Natural killer cell (primary cell): ENCODE results near the gene OSGEP. TPM values are rescaled to one million over a fixed set of nuclear protein-coding genes. Genes with fewer than 3 reads are reported as not detected.

Experiments
- ATAC-seq, 3 donors: fragments of 150-1000 bp in 2 of 3; fragments of 200-7000 bp in 1 of 3; cut with Tn5 transposase; 1 replicate in 1 of 3; 2 replicates in 2 of 3; pipeline ENCODE4 v1.10.0; 2021; ENCODE audit warnings: mild to moderate bottlenecking in 2 of 3, moderate library complexity in 2 of 3
- DNase-seq, 2 donors: peaks; one replicate each; pipeline versions ENCODE4 v3.0.0 to v3.0.0-alpha.2; 2013 to 2021; ENCODE audit warnings: mixed read lengths in 1 of 2
- H3K27ac ChIP-seq: one replicate; pipeline ENCODE4 v1.5.1; 2013; ENCODE audit warnings: mild to moderate bottlenecking, low read length
- H3K27me3 ChIP-seq: one replicate; pipeline ENCODE4 v1.6.1; 2013; ENCODE audit warnings: low read length; ENCODE audit not compliant: control insufficient read depth, insufficient read depth
- H3K36me3 ChIP-seq: one replicate; pipeline ENCODE4 v1.6.1; 2013; ENCODE audit warnings: low read length; ENCODE audit not compliant: control insufficient read depth, insufficient read depth
- H3K4me1 ChIP-seq: one replicate; pipeline ENCODE4 v1.6.1; 2013; ENCODE audit warnings: low read length; ENCODE audit not compliant: control insufficient read depth, insufficient read depth
- H3K4me3 ChIP-seq: one replicate; pipeline ENCODE4 v1.5.1; 2013; ENCODE audit warnings: low read length
- H3K9me3 ChIP-seq: one replicate; pipeline ENCODE4 v1.6.1; 2013; ENCODE audit warnings: low read length; ENCODE audit not compliant: control insufficient read depth, insufficient read depth
- H3K27ac Mint-ChIP-seq, 2 donors: one replicate each; pipeline ENCODE4 v1.8.0; 2022; ENCODE audit warnings: mild to moderate bottlenecking in 2 of 2, mixed read lengths in 2 of 2, moderate library complexity in 1 of 2
- H3K27me3 Mint-ChIP-seq, 2 donors: one replicate each; pipeline ENCODE4 v1.8.0; 2022; ENCODE audit warnings: low read depth in 2 of 2, mixed read lengths in 2 of 2
- H3K36me3 Mint-ChIP-seq: one replicate; pipeline ENCODE4 v1.8.0; 2022; ENCODE audit warnings: mixed read lengths
- H3K4me1 Mint-ChIP-seq, 2 donors: one replicate each; pipeline ENCODE4 v1.8.0; 2022; ENCODE audit warnings: mixed read lengths in 2 of 2
- H3K4me3 Mint-ChIP-seq: one replicate; pipeline ENCODE4 v1.8.0; 2022; ENCODE audit warnings: mild to moderate bottlenecking, moderate library complexity, mixed read lengths
- H3K9me3 Mint-ChIP-seq, 2 donors: one replicate each; pipeline ENCODE4 v1.8.0; 2022; ENCODE audit warnings: mixed read lengths in 2 of 2
- WGBS: methylation state at CpG from one replicate; pipeline ENCODE4 v1.1.7; 2013; ENCODE audit warnings: missing lambda C conversion rate; ENCODE audit not compliant: insufficient coverage; 5-methylcytosine and 5-hydroxymethylcytosine counted together
- intact Hi-C: fragments of 100-400 bp; cut with micrococcal nuclease; formaldehyde crosslinking; loops from one replicate; pipeline ENCODE4 v1.14.2; 2022
- total RNA-seq, 4 donors: library from RNA; stranded (reverse); fragments of 120-200 nt in 1 of 4; gene quantifications; one replicate each; pipeline versions ENCODE4 v1.2.3 to v1.2.4, GENCODE V29; 2013 to 2022
- TF ChIP-seq, protein P1 (sequence below): fragments of 200-600 bp; IDR thresholded peaks from one replicate; pipeline ENCODE4 v1.8.0; 2022; ENCODE audit warnings: antibody characterized with exemption

The OSGEP gene
- total RNA-seq, 3 donors from 2014 or later (not counting 1 experiment from before 2014, with no cell fraction given), result 60.1 to 65.4 (median 63.3) TPM

DNA sequence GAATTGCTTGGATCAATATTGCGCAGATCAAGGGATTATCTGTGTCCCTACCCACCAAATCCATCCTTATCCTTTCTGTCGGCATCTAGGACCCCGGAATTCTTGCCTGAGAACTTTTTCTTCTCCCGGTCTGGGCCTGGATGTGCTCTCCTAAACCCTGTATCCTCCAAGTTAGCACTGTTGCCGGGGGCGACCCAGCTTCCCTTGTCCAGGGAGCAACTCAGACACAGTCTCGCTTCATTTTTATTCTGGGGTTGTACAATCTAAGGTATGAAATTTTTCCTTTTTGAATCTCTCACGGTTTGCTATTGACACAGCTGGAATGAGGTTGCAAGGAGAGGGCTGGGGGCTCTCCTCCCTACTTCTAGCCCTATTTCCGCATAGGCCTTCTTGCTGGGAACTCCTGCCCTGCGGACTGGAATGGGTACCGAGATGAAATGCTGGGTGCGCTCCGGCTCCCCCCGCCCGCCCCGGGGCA lies 14.2 kb upstream of the OSGEP start:
- H3K4me3 ChIP-seq, result peak overlapping the region; percentile 91
- TF ChIP-seq, protein P1, sequence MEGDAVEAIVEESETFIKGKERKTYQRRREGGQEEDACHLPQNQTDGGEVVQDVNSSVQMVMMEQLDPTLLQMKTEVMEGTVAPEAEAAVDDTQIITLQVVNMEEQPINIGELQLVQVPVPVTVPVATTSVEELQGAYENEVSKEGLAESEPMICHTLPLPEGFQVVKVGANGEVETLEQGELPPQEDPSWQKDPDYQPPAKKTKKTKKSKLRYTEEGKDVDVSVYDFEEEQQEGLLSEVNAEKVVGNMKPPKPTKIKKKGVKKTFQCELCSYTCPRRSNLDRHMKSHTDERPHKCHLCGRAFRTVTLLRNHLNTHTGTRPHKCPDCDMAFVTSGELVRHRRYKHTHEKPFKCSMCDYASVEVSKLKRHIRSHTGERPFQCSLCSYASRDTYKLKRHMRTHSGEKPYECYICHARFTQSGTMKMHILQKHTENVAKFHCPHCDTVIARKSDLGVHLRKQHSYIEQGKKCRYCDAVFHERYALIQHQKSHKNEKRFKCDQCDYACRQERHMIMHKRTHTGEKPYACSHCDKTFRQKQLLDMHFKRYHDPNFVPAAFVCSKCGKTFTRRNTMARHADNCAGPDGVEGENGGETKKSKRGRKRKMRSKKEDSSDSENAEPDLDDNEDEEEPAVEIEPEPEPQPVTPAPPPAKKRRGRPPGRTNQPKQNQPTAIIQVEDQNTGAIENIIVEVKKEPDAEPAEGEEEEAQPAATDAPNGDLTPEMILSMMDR, result no peak
- Mint-ChIP-seq H3K27me3 (no peaks in the 10 kb centered on the region), H3K27ac (peak overlapping the region; percentile 88 to 98), H3K4me3 (peak overlapping the region; percentile 99), H3K9me3 (no peaks in the 10 kb centered on the region), H3K4me1 (peaks cover 33 to 35% of the 10 kb centered on the region in 2 donors), H3K36me3 (peaks cover 7% of the 10 kb centered on the region)
- peaks cover 18% of the 10 kb centered on the region for H3K36me3 ChIP-seq
- H3K4me1 ChIP-seq, result peaks cover 29% of the 10 kb centered on the region
- intact Hi-C loops, result loop anchor here (2.0 kb wide), 1 partner anchor 14 kb away; the partner anchor contains the start of genes APEX1 and OSGEP
- H3K27ac ChIP-seq, result peak overlapping the region; percentile 73
- no peaks in the 10 kb centered on the region for H3K27me3 ChIP-seq
- H3K9me3 ChIP-seq, result no peaks in the 10 kb centered on the region
- ATAC-seq (no peak), DNase-seq (no peak)
- 41% methylated on average over 15 of the region's 16 CpGs for WGBS

DNA sequence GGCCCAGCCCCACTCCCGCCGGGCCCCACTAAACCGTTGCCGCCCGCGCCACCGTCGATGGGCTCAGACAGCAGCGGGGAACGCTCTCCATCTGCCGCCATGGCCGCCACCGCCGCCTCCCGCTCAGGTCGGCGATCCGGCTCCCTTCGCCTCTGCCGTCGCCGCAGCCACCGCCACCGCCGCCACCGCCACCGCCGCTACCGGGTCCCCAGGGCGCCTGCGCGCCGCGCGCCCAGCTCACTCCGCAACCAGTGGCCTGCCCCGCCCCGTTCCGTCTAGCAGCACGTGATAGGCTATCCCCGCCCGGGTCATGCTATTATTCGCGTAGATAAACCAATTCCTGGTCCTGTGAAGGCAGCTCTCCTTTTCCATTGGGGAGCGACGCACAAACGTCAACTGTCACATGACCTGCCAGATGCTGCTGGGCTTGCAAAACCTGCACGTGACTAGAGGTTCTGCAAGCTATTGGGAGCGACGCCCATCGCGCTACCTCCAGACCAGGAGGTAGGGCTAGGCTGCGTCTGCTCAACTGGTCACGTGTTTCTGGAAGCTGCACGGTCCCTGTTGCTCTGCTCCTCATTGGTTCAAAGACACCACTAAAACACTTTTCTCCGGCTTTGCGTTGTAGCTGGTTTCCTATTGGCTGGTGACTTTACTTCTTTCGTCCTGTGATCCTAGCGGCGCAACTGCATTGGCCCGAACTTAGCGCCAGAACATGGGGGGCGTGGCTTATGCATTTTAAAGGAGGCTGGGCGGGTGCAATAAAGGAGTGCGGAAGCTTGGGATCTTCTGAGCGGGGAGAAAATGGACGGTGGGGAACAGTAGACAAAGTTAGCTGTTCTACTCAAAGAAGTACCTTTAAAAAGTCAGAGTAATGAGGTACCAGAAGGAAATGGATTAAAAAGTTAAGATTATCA lies 6.9 kb upstream of the OSGEP start, which contains the start of gene PIP4P1:
Gene PIP4P1 (minus strand): TSS at position 210 of the 917 bp plus-strand sequence. CDS start 109 bp downstream, at position 101.
- Mint-ChIP-seq H3K36me3 (peaks cover 7% of the 10 kb centered on the region), H3K4me3 (peak within 1 kb of the TSS; percentile 89), H3K27me3 (no peaks in the 10 kb centered on the region), H3K4me1 (peaks cover 26 to 33% of the 10 kb centered on the region in 2 donors), H3K27ac (peak within 1 kb of the TSS; percentile 94 to 95), H3K9me3 (no peaks in the 10 kb centered on the region)
- Histone ChIP-seq H3K9me3 (no peaks in the 10 kb centered on the region), H3K27ac (peak within 1 kb of the TSS; percentile 95), H3K27me3 (no peaks in the 10 kb centered on the region), H3K4me1 (peaks cover 28% of the 10 kb centered on the region), H3K36me3 (peaks cover 36% of the 10 kb centered on the region), H3K4me3 (peak within 1 kb of the TSS; percentile 84)
- DNase-seq, result peak; percentile 97 to 99
- ATAC-seq, result peak; percentile 87 to 96 (median 88)
- TF ChIP-seq, protein P1, result no peak
- intact Hi-C loops, result loop anchor here (1.0 to 5.0 kb wide), 2 partner anchors 9 to 641 kb away; partner anchors contain the start of gene TMEM253
- under 1% methylated on average over 67 of the region's 67 CpGs for WGBS

DNA sequence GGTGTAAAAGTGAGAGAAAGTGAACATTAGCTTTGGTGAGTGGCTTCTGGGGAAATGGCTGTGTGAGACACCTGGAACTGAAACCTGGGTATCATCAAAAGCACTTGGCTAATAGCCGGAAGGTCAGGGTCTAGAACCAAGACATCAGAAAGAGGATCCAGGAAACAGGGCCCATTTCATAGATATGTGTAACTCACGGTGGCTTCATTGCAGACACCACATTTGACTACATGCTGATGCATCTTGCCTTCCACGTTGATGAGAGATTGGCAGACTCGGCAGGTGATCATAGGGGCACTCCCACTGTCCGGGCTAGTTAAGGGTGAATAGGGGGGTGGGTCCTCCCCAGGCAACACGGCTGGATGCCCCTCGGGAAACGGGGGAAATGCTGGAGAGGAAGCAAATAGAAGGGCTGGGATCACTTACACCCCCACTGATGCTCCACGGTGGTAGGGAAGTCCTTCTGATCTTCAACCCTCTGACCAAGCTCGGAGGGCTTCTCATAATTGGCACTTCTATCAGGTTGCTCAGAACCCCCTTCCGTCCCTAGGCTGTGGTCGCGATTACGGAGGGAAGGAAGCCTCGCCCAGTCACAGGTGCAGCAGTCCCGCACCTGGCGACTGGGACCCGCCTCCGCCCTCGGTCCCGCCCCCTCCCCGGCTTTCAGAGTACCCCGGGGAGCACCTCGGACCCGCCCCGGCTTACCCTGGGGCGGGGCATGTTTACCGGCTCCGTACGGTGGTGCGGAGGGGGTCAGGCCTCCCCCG lies 6.0 kb upstream of the OSGEP start:
- H3K9me3 Mint-ChIP-seq, result no peaks in the 10 kb centered on the region
- peaks cover 33% of the 10 kb centered on the region for H3K4me1 ChIP-seq

More for the DNA sequence above, 6.0 kb upstream of the OSGEP start:
- H3K27me3 Mint-ChIP-seq, result no peaks in the 10 kb centered on the region
- TF ChIP-seq, protein P1, result no peak
- DNase-seq, result peak in 1 of 2 donors; percentile 78
- peak overlapping the region; percentile 94 to 95 for H3K27ac Mint-ChIP-seq
- intact Hi-C loops, result loop anchor here (1.0 to 5.0 kb wide), 2 partner anchors 10 to 642 kb away; partner anchors contain the start of gene TMEM253
- H3K36me3 Mint-ChIP-seq, result peaks cover 7% of the 10 kb centered on the region
- peak overlapping the region; percentile 84 for H3K4me3 ChIP-seq
- peaks cover 26 to 33% of the 10 kb centered on the region in 2 donors for H3K4me1 Mint-ChIP-seq
- peak in 1 of 3 donors; percentile 0 for ATAC-seq
- peak overlapping the region; percentile 95 for H3K27ac ChIP-seq
- no peaks in the 10 kb centered on the region for H3K9me3 ChIP-seq
- H3K36me3 ChIP-seq, result peaks cover 36% of the 10 kb centered on the region
- no peaks in the 10 kb centered on the region for H3K27me3 ChIP-seq
- WGBS, result 5% methylated on average over 32 of the region's 32 CpGs
- H3K4me3 Mint-ChIP-seq, result peak overlapping the region; percentile 89
